Transverse colon (tissue), 4 donors: ENCODE data around the gene PSMA8. TPM values are rescaled to one million over a fixed set of nuclear protein-coding genes. Genes with fewer than 3 reads are reported as not detected.
A peak's percentile ranks its signal among the peaks of the same experiment; 100 is the strongest.

Source experiments
- DNase-seq: peaks from one replicate; pipeline ENCODE4 v3.0.0-alpha.2; 2019
- H3K27ac ChIP-seq, 4 donors: fragments of 200-600 bp; sonication (generic); 2 replicates each; pipeline ENCODE4 v1.5.1; 2016 to 2018; ENCODE audit warnings: inconsistent platforms in 4 of 4
- H3K27me3 ChIP-seq: fragments of 200-600 bp; sonication (generic); 2 replicates; pipeline ENCODE4 v1.5.1; 2017; ENCODE audit warnings: inconsistent platforms
- H3K36me3 ChIP-seq, 4 donors: fragments of 200-600 bp; sonication (generic); 2 replicates each; pipeline ENCODE4 v1.5.1; 2017 to 2019; ENCODE audit warnings: inconsistent platforms in 4 of 4
- H3K4me1 ChIP-seq, 4 donors: fragments of 200-600 bp; sonication (generic); 2 replicates each; pipeline ENCODE4 v1.5.1; 2017 to 2020; ENCODE audit warnings: inconsistent platforms in 4 of 4
- H3K4me3 ChIP-seq, 4 donors: fragments of 200-600 bp; sonication (generic); 1 replicate in 1 of 4; 2 replicates in 3 of 4; pipeline versions ENCODE4 v1.5.1 to v1.6.1; 2017 to 2019; ENCODE audit warnings: inconsistent platforms in 4 of 4
- H3K9me3 ChIP-seq, 2 donors: fragments of 200-600 bp; sonication (generic); 2 replicates each; pipeline ENCODE4 v1.5.1; 2017 to 2019; ENCODE audit warnings: inconsistent platforms in 2 of 2
- CTCF ChIP-seq, 5 experiments: fragments of 200-600 bp in 3 of 5; fragments of 450-650 bp in 2 of 5; sonication (generic) in 3 of 5; IDR thresholded peaks; 1 replicate in 2 of 5; 2 replicates in 3 of 5; pipeline ENCODE4 v1.5.1; 2016 to 2017; ENCODE audit warnings: antibody characterized with exemption in 5 of 5, inconsistent platforms in 3 of 5, mild to moderate bottlenecking in 2 of 5, moderate library complexity in 1 of 5
- EP300 ChIP-seq: sonication (generic); formaldehyde crosslinking; IDR thresholded peaks from one replicate; pipeline ENCODE4 v1.6.1; 2017; ENCODE audit warnings: antibody characterized with exemption, low read depth
- POLR2A ChIP-seq: fragments of 450-650 bp; IDR thresholded peaks from one replicate; pipeline ENCODE4 v1.6.1; 2016; ENCODE audit warnings: antibody characterized with exemption, mild to moderate bottlenecking, moderate library complexity
- POLR2AphosphoS5 ChIP-seq, 3 donors: sonication (generic); formaldehyde crosslinking; IDR thresholded peaks; one replicate each; pipeline ENCODE4 v1.6.1; 2016; ENCODE audit warnings: antibody characterized with exemption in 3 of 3
- WGBS, 2 donors: methylation state at CpG; one replicate each; pipeline ENCODE4 v1.1.5; 2018; ENCODE audit warnings: low coverage in 1 of 2; 5-methylcytosine and 5-hydroxymethylcytosine counted together
- in situ Hi-C, 4 donors: fragments of 200-750 bp; cut with MboI; loops; one replicate each; pipeline versions ENCODE4 v1.15.0 to v1.15.1; 2017; ENCODE audit warnings: low sequenced_read_pairs in 3 of 4, low pct_ligation_motif_present in 1 of 4, low pct_unique_long_range_greater_than_20kb in 1 of 4
- intact Hi-C: fragments of 100-400 bp; cut with DNase I; formaldehyde crosslinking; loops from one replicate; pipeline ENCODE4 v1.15.1; 2023; ENCODE audit warnings: low total_unique reads
- total RNA-seq, 4 donors: library from RNA; depleted of rRNA; stranded (reverse); fragments of >200 nt; gene quantifications; one replicate each; pipeline ENCODE4 v1.1.0, GENCODE V29; 2016

Gene PSMA8
- total RNA-seq, 4 donors from 2014 or later: not detected

- Histone ChIP-seq H3K9me3 (no peaks in the 10 kb centered on the region), H3K27ac (no peak overlapping the region), H3K27me3 (no peaks in the 10 kb centered on the region), H3K4me1 (no peaks in the 10 kb centered on the region), H3K36me3 (no peaks in the 10 kb centered on the region), H3K4me3 (no peak overlapping the region)
- 44 to 45% methylated on average over 6 to 7 of the region's 7 CpGs for WGBS, 2 donors
- intact Hi-C loops (no loop called here), in situ Hi-C loops (no loop called here)
- no peak for DNase-seq
- TF ChIP-seq EP300 (no peak), POLR2A (no peak), CTCF (IDR thresholded peaks at IDR 0.05) (no peak), POLR2AphosphoS5 (IDR thresholded peaks at IDR 0.05) (no peak)
Observed at GRCh38 chr18:26215247-26215970, 81.7 kb downstream of the PSMA8 start.

GRCh38 chr18:26225022-26225693, 91.5 kb downstream of the PSMA8 start:
- WGBS, 2 donors: 85 to 86% methylated on average over 2 to 7 of the region's 7 CpGs
- Histone ChIP-seq H3K27ac (no peak overlapping the region), H3K4me1 (peaks cover 0 to 26% (median 8%) of the 10 kb centered on the region in 4 donors), H3K9me3 (no peaks in the 10 kb centered on the region), H3K36me3 (no peaks in the 10 kb centered on the region), H3K4me3 (no peak overlapping the region), H3K27me3 (no peaks in the 10 kb centered on the region)
- DNase-seq: no peak
- TF ChIP-seq POLR2A (no peak), EP300 (no peak), CTCF (IDR thresholded peaks at IDR 0.05) (no peak), POLR2AphosphoS5 (IDR thresholded peaks at IDR 0.05) (no peak)
- in situ Hi-C loops (loop anchor here in 1 of 4 donors (25.0 kb wide), 1 partner anchor 213 kb away; no protein-coding TSS in a partner anchor), intact Hi-C loops (no loop called here)

GRCh38 chr18:26225915-26226228, 92.2 kb downstream of the PSMA8 start:
- intact Hi-C loops: no loop called here
- WGBS, 2 donors: 2 to 6% methylated on average over 5 to 8 of the region's 8 CpGs
- Histone ChIP-seq H3K27me3 (no peaks in the 10 kb centered on the region), H3K4me3 (peak overlapping the region in 3 of 4 donors; percentile 67 to 81 (median 73)), H3K4me1 (peaks cover 0 to 26% (median 8%) of the 10 kb centered on the region in 4 donors), H3K9me3 (no peaks in the 10 kb centered on the region), H3K36me3 (no peaks in the 10 kb centered on the region), H3K27ac (peak overlapping the region; percentile 77 to 88 (median 79))
- in situ Hi-C loops: loop anchor here in 1 of 4 donors (25.0 kb wide), 1 partner anchor 214 kb away; no protein-coding TSS in a partner anchor
- TF ChIP-seq EP300 (no peak), CTCF (IDR thresholded peaks at IDR 0.05) (no peak), POLR2A (no peak), POLR2AphosphoS5 (IDR thresholded peaks at IDR 0.05) (no peak)
- DNase-seq: no peak

GRCh38 chr18:26226229-26227050, 92.8 kb downstream of the PSMA8 start, which contains the start of gene TAF4B:
Gene TAF4B, plus strand, starts transcription at chr18:26226445. Its CDS starts 489 bp downstream, at chr18:26226934.
- Histone ChIP-seq H3K36me3 (no peaks in the 10 kb centered on the region), H3K4me3 (peak within 1 kb of the TSS; percentile 67 to 90 (median 77)), H3K9me3 (no peaks in the 10 kb centered on the region), H3K27me3 (no peaks in the 10 kb centered on the region), H3K27ac (peak within 1 kb of the TSS; percentile 77 to 88 (median 79)), H3K4me1 (peaks cover 0 to 26% (median 8%) of the 10 kb centered on the region in 4 donors)
- intact Hi-C loops (no loop called here), in situ Hi-C loops (loop anchor here in 1 of 4 donors (25.0 kb wide), 1 partner anchor 214 kb away; no protein-coding TSS in a partner anchor)
- WGBS, 2 donors: 0% methylated on average over 75 of the region's 101 CpGs; no CpG with 5 or more reads in 1 of the 2 donors
- DNase-seq: peak; percentile 95
- TF ChIP-seq EP300 (no peak), POLR2AphosphoS5 (IDR thresholded peaks at IDR 0.05) (peak; percentile 71 to 82 (median 75)), POLR2A (peak; percentile 59), CTCF (IDR thresholded peaks at IDR 0.05) (no peak)
